GF-D8 (cell line): ENCODE measurements around the gene MEI1.

Experiments
- DNase-seq: peaks from one replicate; lab custom pipeline; 2025; lab: John Stamatoyannopoulos, UW

The MEI1 gene

DNA sequence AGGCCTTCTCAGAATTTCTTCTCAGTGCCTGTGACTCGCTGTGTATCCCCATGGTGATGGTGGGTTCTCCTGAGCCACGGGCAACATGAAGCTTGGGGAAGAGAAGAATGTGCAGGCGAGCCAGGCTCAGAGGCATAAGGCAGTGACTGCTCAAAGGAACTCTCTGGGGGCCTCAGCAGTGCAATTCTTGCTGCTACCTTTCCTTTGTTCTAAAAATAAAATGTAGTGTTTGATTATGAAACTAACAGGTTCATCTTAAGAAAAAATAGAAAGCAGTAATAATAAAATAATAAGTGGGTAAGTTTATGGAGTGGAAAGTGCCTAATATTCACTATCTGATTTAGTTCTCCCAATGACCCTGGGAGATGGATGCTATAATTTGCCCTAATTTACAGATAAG, 46.7 kb downstream of the MEI1 start:
- no peak for DNase-seq

- peak; percentile 45 for DNase-seq
Measured at GRCh38 chr22:41746567-41747400, 47.5 kb downstream of the MEI1 start.

GRCh38 chr22:41752011-41752970, 53.0 kb downstream of the MEI1 start:
- DNase-seq = no peak

- DNase-seq = no peak
Measured at GRCh38 chr22:41753984-41754383, 54.7 kb downstream of the MEI1 start.

GRCh38 chr22:41757502-41757901, 58.2 kb downstream of the MEI1 start:
- no peak for DNase-seq

- DNase-seq = no peak
Measured at GRCh38 chr22:41758231-41758630, 58.9 kb downstream of the MEI1 start.

- DNase-seq = no peak
Measured at GRCh38 chr22:41762980-41763779, 63.9 kb downstream of the MEI1 start.

- no peak for DNase-seq
Measured at GRCh38 chr22:41766476-41766875, 67.2 kb downstream of the MEI1 start.

GRCh38 chr22:41768430-41768829, 69.1 kb downstream of the MEI1 start:
- no peak for DNase-seq

DNA sequence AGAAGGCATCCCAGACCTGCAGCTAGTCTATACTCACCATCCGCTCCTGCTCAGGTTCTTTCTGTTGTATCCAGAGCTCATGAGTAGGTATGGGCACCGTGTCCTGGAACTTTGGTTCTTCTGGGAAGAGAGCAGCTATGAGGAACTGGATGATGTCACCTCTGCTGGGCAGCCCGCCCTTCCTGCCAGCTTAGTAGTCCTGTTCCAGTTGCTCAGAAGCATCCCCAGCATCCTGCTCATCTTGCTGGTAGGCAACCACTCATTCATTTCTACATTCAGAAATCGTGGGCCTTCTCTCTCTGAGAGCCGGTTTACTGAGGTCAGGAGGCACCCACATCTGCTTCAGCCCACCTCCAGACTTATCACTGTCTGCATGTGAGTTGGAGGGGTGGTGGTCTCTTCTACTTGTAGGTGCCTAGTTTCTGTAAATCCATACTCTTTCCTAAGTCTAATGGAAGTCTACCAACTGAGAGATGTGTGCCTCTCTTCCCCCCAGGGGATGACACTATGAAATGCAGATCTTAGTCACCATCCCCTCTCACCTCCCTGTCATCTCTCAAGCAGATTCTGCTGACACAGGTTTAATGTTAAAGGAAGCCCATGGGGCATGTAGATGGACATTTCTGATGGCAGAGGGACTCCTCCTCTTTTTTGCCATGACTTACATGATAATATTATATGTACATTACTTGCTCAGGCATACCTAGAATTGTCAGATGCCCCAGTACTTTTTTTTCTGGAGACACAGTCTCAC, 71.6 kb downstream of the MEI1 start:
- DNase-seq = no peak

GRCh38 chr22:41772198-41772597, 72.9 kb downstream of the MEI1 start:
- no peak for DNase-seq

- DNase-seq = no peak
Measured at GRCh38 chr22:41772645-41773044, 73.3 kb downstream of the MEI1 start.

DNA sequence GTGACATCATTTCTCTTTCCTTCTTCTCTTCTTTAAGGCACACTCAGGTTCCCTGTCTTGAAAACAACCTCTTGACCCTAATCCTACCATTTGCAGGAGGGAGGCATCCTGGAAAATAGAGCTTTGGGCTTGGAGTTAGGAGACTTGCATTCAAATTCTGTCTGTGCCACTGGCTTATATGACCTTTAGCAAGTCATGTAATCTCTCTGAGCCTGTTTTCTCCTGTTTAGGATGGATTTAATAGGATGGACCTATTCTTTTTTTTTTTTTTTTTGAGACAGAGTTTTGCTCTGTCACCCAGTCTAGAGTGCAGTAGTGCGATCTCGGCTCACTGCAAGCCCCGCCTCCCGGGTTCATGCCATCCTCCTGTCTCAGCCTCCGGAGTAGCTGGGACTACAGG, 76.0 kb downstream of the MEI1 start:
- DNase-seq = no peak

GRCh38 chr22:41775976-41776375, 76.7 kb downstream of the MEI1 start:
- no peak for DNase-seq

- no peak for DNase-seq
Measured at GRCh38 chr22:41776381-41776780, 77.1 kb downstream of the MEI1 start.

DNA sequence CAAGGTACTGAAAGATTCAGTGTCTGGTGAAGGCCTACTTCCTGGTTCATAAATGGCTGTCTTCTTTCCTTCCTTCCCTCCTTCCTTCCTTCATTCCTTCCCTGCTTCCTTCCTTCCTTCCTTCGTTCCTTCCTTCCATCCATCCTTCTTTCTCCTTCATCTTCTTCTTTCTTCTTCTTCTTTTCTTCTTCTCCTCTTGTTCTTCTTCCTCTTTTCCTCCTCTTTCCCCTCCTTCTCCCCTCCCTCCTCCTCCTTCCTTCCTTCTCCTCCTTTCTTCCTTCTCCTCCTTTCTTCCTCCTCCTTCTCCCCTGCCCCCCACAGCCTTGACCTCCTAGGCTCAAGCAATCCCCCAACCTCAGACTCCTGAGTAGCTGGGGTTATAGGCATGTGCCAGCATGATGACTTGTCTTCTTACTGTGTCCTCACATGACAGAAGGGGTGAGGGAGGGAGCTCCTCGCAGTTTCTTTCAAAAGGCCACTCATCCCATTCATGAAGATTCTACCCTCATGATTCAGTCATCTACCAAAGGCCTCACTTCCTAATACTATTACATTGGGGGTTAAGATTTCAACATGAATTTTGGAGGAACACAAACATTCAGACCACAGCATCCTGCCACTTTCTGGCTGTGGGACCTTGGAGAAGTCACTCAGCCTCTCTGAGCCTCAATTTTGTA, 78.6 kb downstream of the MEI1 start:
- no peak for DNase-seq

GRCh38 chr22:41779929-41780505, 80.7 kb downstream of the MEI1 start:
- DNase-seq = no peak

GRCh38 chr22:41780746-41781505, 81.6 kb downstream of the MEI1 start:
- peak; percentile 6 for DNase-seq

DNA sequence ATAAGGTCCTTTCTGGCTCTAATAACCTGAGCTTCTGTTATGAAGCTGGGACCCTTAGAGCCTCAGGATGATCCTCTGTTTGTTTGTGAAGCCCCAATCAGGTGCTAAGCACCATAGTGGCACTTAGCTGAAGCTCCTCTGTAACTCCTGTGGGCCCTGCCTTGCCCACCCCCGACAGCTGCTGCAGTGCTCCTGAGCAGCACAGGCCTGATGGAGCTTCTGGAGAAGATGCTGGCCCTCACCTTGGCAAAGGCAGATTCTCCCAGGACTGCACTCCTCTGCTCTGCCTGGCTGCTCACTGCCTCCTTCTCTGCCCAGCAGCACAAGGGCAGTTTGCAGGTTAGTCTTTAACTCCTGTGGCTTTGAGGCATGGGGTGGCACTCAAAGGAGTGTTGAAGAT, 82.2 kb downstream of the MEI1 start:
- DNase-seq = no peak

- DNase-seq = no peak
Measured at GRCh38 chr22:41782316-41782715, 83.0 kb downstream of the MEI1 start.
